ENCODE results near the gene CFAP299.

- TF ChIP-seq CTCF (conservative IDR thresholded peaks at IDR 0.05; ENCODE audit: low read length), result no peak
- TF ChIP-seq EZH2phosphoT487 (IDR thresholded peaks at IDR 0.05; ENCODE audit: borderline replicate concordance, low read depth, low read length), result no peak
Measured at GRCh38 chr4:80610845-80611677, 275.5 kb downstream of the CFAP299 start.
